Stimulated activated CD4-positive, alpha-beta T cell treated with anti-CD3 and anti-CD28 coated beads, Interleukin-1b, Interleukin-23, amount 100 ng/mL, for 1 hour (primary cell): ENCODE results near the gene SGO2.
"Not testable (repeated sequence)": the region's sequence is repeated elsewhere in the genome, so short reads cannot be mapped to it uniquely, and the experiment has no call there.

Experiments
- DNase-seq, 2 donors: peaks; one replicate each; pipeline ENCODE4 v3.0.0-alpha.2; 2020; ENCODE audit warnings: low read depth in 2 of 2

Gene SGO2

GRCh38 chr2:200515155-200515554 is 10.9 kb upstream of the SGO2 start:
- no peak for DNase-seq

GRCh38 chr2:200523158-200523557 is 2.8 kb upstream of the SGO2 start:
- no peak for DNase-seq

- DNase-seq: no peak
These were observed 2.4 kb upstream of the SGO2 start for GRCh38 chr2:200523604-200524003.

- no peak for DNase-seq
These were observed 941 bp upstream of the SGO2 start for GRCh38 chr2:200525066-200525465.

GRCh38 chr2:200525551-200525881 is 491 bp upstream of the SGO2 start:
- DNase-seq: no peak

- DNase-seq: no peak
These were observed 2.2 kb downstream of the SGO2 start for GRCh38 chr2:200528228-200528627.

- no peak for DNase-seq
These were observed 7.7 kb downstream of the SGO2 start for GRCh38 chr2:200533754-200534153.

GRCh38 chr2:200534572-200534971 is 8.6 kb downstream of the SGO2 start:
- DNase-seq: no peak

- no peak for DNase-seq
These were observed 12.1 kb downstream of the SGO2 start for GRCh38 chr2:200538139-200538538.

- no peak for DNase-seq
These were observed 14.8 kb downstream of the SGO2 start for GRCh38 chr2:200540793-200541192.

GRCh38 chr2:200566596-200566995 is 40.6 kb downstream of the SGO2 start:
- not testable (repeated sequence) for DNase-seq

- DNase-seq: no peak
These were observed 41.9 kb downstream of the SGO2 start for GRCh38 chr2:200567932-200568331.

- no peak for DNase-seq
These were observed 50.0 kb downstream of the SGO2 start for GRCh38 chr2:200575957-200576356.

GRCh38 chr2:200577027-200577426 is 51.0 kb downstream of the SGO2 start:
- no peak for DNase-seq

- DNase-seq: no peak
These were observed 52.8 kb downstream of the SGO2 start for GRCh38 chr2:200578778-200579177.

GRCh38 chr2:200584639-200585038 is 58.6 kb downstream of the SGO2 start:
- no peak for DNase-seq

GRCh38 chr2:200585340-200585729 is 59.3 kb downstream of the SGO2 start:
- no peak for DNase-seq

- no peak for DNase-seq
These were observed 60.0 kb downstream of the SGO2 start, which contains the start of gene AOX1 for GRCh38 chr2:200585730-200586643. Gene AOX1, plus strand, starts transcription at chr2:200586014. Its CDS starts 95 bp downstream, at chr2:200586109.

GRCh38 chr2:200586644-200586975 is 60.6 kb downstream of the SGO2 start:
- no peak for DNase-seq

- DNase-seq: no peak
These were observed 61.1 kb downstream of the SGO2 start for GRCh38 chr2:200587007-200587616.

- no peak for DNase-seq
These were observed 62.2 kb downstream of the SGO2 start for GRCh38 chr2:200588076-200588678.

- DNase-seq: no peak
These were observed 64.1 kb downstream of the SGO2 start for GRCh38 chr2:200590090-200590489.

- DNase-seq: no peak
These were observed 65.3 kb downstream of the SGO2 start for GRCh38 chr2:200591308-200591707.
